ENCODE measurements around the gene MCOLN1.

MCOLN1 gene

GRCh38 chr19:7550169-7550770 lies 27.8 kb downstream of the MCOLN1 start:
- TF ChIP-seq CTCF (IDR thresholded peaks at IDR 0.05; ENCODE audit: low read depth, low read length, missing control alignments): no peak
- H3K4me3 ChIP-seq (ENCODE audit: low read depth, low read length): no peak overlapping the region
- no peak for DNase-seq (ENCODE audit: low read depth)

- no peak for DNase-seq (ENCODE audit: low read depth)
- no peak for TF ChIP-seq CTCF (IDR thresholded peaks at IDR 0.05; ENCODE audit: low read depth, low read length, missing control alignments)
- no peak overlapping the region for H3K4me3 ChIP-seq (ENCODE audit: low read depth, low read length)
Measured at GRCh38 chr19:7550987-7551761, 28.8 kb downstream of the MCOLN1 start.

- TF ChIP-seq CTCF (IDR thresholded peaks at IDR 0.05; ENCODE audit: low read depth, low read length, missing control alignments): no peak
- no peak overlapping the region for H3K4me3 ChIP-seq (ENCODE audit: low read depth, low read length)
- DNase-seq (ENCODE audit: low read depth): no peak
Measured at GRCh38 chr19:7552781-7553180, 30.4 kb downstream of the MCOLN1 start.

- no peak overlapping the region for H3K4me3 ChIP-seq (ENCODE audit: low read depth, low read length)
- TF ChIP-seq CTCF (IDR thresholded peaks at IDR 0.05; ENCODE audit: low read depth, low read length, missing control alignments): no peak
- no peak for DNase-seq (ENCODE audit: low read depth)
Measured at GRCh38 chr19:7554565-7554964, 32.1 kb downstream of the MCOLN1 start.

- H3K4me3 ChIP-seq (ENCODE audit: low read depth, low read length): no peak overlapping the region
- DNase-seq (ENCODE audit: low read depth): no peak
- TF ChIP-seq CTCF (IDR thresholded peaks at IDR 0.05; ENCODE audit: low read depth, low read length, missing control alignments): no peak
Measured at GRCh38 chr19:7554990-7555864, 32.8 kb downstream of the MCOLN1 start.

- DNase-seq (ENCODE audit: low read depth): no peak
- TF ChIP-seq CTCF (IDR thresholded peaks at IDR 0.05; ENCODE audit: low read depth, low read length, missing control alignments): no peak
- no peak overlapping the region for H3K4me3 ChIP-seq (ENCODE audit: low read depth, low read length)
Measured at GRCh38 chr19:7556696-7557315, 34.4 kb downstream of the MCOLN1 start.
